A673 (cell line): ENCODE measurements around the gene BEND2. TPM values are rescaled to one million over a fixed set of nuclear protein-coding genes. Genes with fewer than 3 reads are reported as not detected.

Experiments
- BruUV-seq: library from RNA; stranded (reverse); fragments of 400-500 nt; replicated peaks from 2 replicates; lab custom pipeline; 2021; lab: Mats Ljungman, UMichigan
- CTCF ChIA-PET: fragments of 300-600 bp; sonication (Branson Sonifier 250); formaldehyde crosslinking; loops from one replicate; lab custom pipeline; 2022; ENCODE audit warnings: antibody characterized with exemption; lab: Charles Lee
- POLR2A ChIA-PET: fragments of 300-600 bp; sonication (Branson Sonifier 250); formaldehyde crosslinking; loops from one replicate; lab custom pipeline; 2022; ENCODE audit warnings: antibody characterized with exemption; ENCODE audit not compliant: low non-redundant PET; lab: Charles Lee
- DNase-seq: peaks from one replicate; pipeline ENCODE4 v3.0.0-alpha.2; 2015; ENCODE audit warnings: low spot score
- H3K27ac ChIP-seq: fragments of 200-600 bp; sonication (generic); 2 replicates; pipeline ENCODE4 v1.5.1; 2016; ENCODE audit warnings: mixed run types, low read depth, mild to moderate bottlenecking, mixed read lengths, antibody characterized with exemption, low read length; ENCODE audit not compliant: poor library complexity, severe bottlenecking
- H3K27me3 ChIP-seq: fragments of 200-600 bp; sonication (generic); replicated peaks from 2 replicates; pipeline ENCODE4 v1.6.1; 2017; ENCODE audit warnings: mixed run types, low read depth, mild to moderate bottlenecking, mixed read lengths, antibody characterized with exemption, low read length; ENCODE audit not compliant: insufficient read depth, poor library complexity
- H3K36me3 ChIP-seq: fragments of 200-600 bp; sonication (generic); 2 replicates; pipeline ENCODE4 v1.6.1; 2016; ENCODE audit warnings: mixed run types, mild to moderate bottlenecking, mixed read lengths, antibody characterized with exemption, low read length; ENCODE audit not compliant: insufficient read depth, poor library complexity, severe bottlenecking
- H3K4me1 ChIP-seq: fragments of 200-600 bp; sonication (generic); 2 replicates; pipeline ENCODE4 v1.6.1; 2017; ENCODE audit warnings: mixed run types, mild to moderate bottlenecking, mixed read lengths, antibody characterized with exemption, low read length; ENCODE audit not compliant: insufficient read depth, poor library complexity, severe bottlenecking
- H3K4me3 ChIP-seq: fragments of 200-600 bp; sonication (generic); 2 replicates; pipeline ENCODE4 v1.5.1; 2016; ENCODE audit warnings: low read depth, mixed run types, mild to moderate bottlenecking, mixed read lengths, low read length; ENCODE audit not compliant: poor library complexity, severe bottlenecking
- H3K9me3 ChIP-seq: fragments of 200-600 bp; sonication (generic); 2 replicates; pipeline ENCODE4 v1.6.1; 2016; ENCODE audit warnings: mixed run types, low read depth, mild to moderate bottlenecking, mixed read lengths, antibody characterized with exemption, low read length; ENCODE audit not compliant: poor library complexity, severe bottlenecking
- CTCF ChIP-seq: fragments of 300-800, 200-600 bp; sonication (generic); conservative IDR thresholded peaks from 2 replicates; pipeline ENCODE4 v1.5.1; 2017; ENCODE audit warnings: low read depth, mild to moderate bottlenecking, antibody characterized with exemption, low read length, moderate library complexity, mixed read lengths
- EZH2 ChIP-seq: fragments of 200-600 bp; sonication (generic); IDR thresholded peaks from 2 replicates; pipeline ENCODE4 v1.6.1; 2017; ENCODE audit warnings: borderline replicate concordance, low read depth, mild to moderate bottlenecking, mixed read lengths, antibody characterized with exemption, low read length; ENCODE audit not compliant: poor library complexity, severe bottlenecking
- intact Hi-C: fragments of 100-400 bp; cut with micrococcal nuclease; formaldehyde crosslinking; loops from one replicate; pipeline ENCODE4 v1.10.0; 2022; ENCODE audit not compliant: unreplicated experiment
- total RNA-seq: library from RNA; stranded (reverse); gene quantifications from 2 replicates; pipeline ENCODE4 v1.2.3, GENCODE V29; 2021

The BEND2 gene
- total RNA-seq, 1 experiment from 2014 or later: not detected

- Histone ChIP-seq H3K4me3 (no peak overlapping the region), H3K4me1 (no peaks in the 10 kb centered on the region), H3K27ac (no peak overlapping the region), H3K36me3 (no peaks in the 10 kb centered on the region), H3K27me3 (no peaks in the 10 kb centered on the region), H3K9me3 (no peaks in the 10 kb centered on the region)
- ChIA-PET POLR2A (no interaction called here), CTCF (no interaction called here)
- DNase-seq: no peak
- BruUV-seq: no TSS peak
- TF ChIP-seq CTCF (no peak), EZH2 (no peak)
- intact Hi-C loops: no loop called here
Observed at GRCh38 chrX:18136816-18137215, 83.9 kb downstream of the BEND2 start.

- Histone ChIP-seq H3K27me3 (no peaks in the 10 kb centered on the region), H3K36me3 (no peaks in the 10 kb centered on the region), H3K4me1 (no peaks in the 10 kb centered on the region), H3K27ac (no peak overlapping the region), H3K4me3 (no peak overlapping the region), H3K9me3 (no peaks in the 10 kb centered on the region)
- no peak for DNase-seq
- no TSS peak for BruUV-seq
- POLR2A ChIA-PET: no interaction called here
- TF ChIP-seq EZH2 (no peak), CTCF (no peak)
- CTCF ChIA-PET: no interaction called here
- intact Hi-C loops: no loop called here
Observed at GRCh38 chrX:18133605-18134004, 87.1 kb downstream of the BEND2 start.

GRCh38 chrX:18129690-18130089 is 91.0 kb downstream of the BEND2 start:
- BruUV-seq: no TSS peak
- no peaks in the 10 kb centered on the region for H3K4me1 ChIP-seq
- no peak overlapping the region for H3K4me3 ChIP-seq
- no peaks in the 10 kb centered on the region for H3K36me3 ChIP-seq
- ChIA-PET CTCF (no interaction called here), POLR2A (no interaction called here)
- intact Hi-C loops: no loop called here
- DNase-seq: no peak
- no peaks in the 10 kb centered on the region for H3K9me3 ChIP-seq
- TF ChIP-seq CTCF: no peak
- no peak for TF ChIP-seq EZH2
- H3K27me3 ChIP-seq: no peaks in the 10 kb centered on the region
- H3K27ac ChIP-seq: no peak overlapping the region
